HFF-Myc (cell line): Measurements from ENCODE around the gene SLC25A51.

Source experiments
- DNase-seq: peaks from one replicate; pipeline ENCODE4 v3.0.0-alpha.2; 2011; ENCODE audit warnings: low read depth; ENCODE audit errors: extremely low read depth
- H3K4me3 ChIP-seq: replicated peaks from 2 replicates; pipeline ENCODE4 v1.5.1; 2011; ENCODE audit warnings: low read depth, mild to moderate bottlenecking, control low read depth, low read length
- TF ChIP-seq, protein P1 (sequence below): IDR thresholded peaks from 2 replicates; pipeline ENCODE4 v1.5.1; 2012; ENCODE audit warnings: mild to moderate bottlenecking, low read depth, low read length, control low read depth; ENCODE audit errors: missing control alignments

Gene SLC25A51

DNA sequence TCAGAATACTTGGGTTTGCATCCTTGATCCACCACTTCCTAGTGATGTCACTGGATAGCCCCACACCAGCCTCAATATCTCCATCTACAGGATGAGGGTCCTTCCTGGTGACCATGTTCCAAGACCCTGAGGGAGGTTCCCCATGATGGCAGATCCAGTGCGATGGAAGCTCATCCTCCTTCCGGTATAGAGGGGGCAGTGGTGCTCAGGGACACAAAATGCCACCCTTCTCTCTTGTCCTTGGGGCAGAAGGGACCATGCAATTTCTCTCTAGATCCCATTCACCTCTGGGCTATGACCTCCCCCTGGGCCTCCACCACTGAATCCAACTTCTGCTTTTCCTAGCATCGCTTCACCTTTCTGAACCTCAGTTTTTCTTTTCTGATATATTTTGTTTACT lies 5.4 kb upstream of the SLC25A51 start:
- no peak overlapping the region for H3K4me3 ChIP-seq
- DNase-seq, result no peak
- TF ChIP-seq, protein P1, sequence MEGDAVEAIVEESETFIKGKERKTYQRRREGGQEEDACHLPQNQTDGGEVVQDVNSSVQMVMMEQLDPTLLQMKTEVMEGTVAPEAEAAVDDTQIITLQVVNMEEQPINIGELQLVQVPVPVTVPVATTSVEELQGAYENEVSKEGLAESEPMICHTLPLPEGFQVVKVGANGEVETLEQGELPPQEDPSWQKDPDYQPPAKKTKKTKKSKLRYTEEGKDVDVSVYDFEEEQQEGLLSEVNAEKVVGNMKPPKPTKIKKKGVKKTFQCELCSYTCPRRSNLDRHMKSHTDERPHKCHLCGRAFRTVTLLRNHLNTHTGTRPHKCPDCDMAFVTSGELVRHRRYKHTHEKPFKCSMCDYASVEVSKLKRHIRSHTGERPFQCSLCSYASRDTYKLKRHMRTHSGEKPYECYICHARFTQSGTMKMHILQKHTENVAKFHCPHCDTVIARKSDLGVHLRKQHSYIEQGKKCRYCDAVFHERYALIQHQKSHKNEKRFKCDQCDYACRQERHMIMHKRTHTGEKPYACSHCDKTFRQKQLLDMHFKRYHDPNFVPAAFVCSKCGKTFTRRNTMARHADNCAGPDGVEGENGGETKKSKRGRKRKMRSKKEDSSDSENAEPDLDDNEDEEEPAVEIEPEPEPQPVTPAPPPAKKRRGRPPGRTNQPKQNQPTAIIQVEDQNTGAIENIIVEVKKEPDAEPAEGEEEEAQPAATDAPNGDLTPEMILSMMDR, result no peak

DNA sequence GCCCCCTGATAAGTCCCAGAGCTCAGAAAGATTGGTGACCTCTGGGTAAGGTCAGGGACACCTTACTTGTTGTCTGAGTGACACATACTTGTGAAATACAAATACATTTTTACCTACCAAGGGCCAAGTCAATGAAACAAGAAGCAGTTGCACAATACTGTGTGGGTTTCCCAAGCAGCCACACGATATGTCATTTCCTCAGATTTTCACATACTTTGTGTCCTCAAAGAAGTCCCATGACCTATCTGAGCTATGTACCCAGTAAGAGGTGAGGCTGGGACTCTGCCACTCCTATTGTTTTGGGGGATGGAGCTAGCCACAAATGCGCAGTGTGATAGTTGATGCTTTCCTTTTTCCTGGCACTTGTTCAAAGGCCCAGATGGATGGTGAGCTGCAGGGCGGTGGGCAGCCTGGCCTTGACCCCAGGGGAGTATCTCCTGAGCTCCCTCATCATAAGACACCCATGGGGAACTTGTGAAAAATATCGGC lies 4.8 kb upstream of the SLC25A51 start:
- no peak for DNase-seq
- no peak overlapping the region for H3K4me3 ChIP-seq
- TF ChIP-seq, protein P1, result no peak

DNA sequence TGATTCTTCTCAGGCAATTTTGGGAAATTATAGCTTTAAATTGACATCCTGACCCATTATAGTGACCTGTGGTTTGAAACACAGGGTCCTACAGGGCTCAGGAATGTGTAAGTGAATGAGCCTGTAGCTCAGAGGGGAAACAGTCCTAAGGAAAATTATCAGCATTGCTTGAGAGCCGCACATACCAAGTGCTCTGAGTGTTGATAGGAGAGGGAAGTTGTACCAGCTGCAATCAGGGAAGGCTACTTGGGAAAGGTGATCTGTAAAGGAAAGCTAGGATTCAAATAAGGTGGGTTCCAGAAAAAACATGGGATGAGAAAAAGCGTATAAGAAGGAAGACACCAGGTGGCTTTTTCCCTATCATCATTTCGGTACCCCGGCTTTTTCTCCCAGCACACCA lies 4.4 kb upstream of the SLC25A51 start:
- H3K4me3 ChIP-seq, result no peak overlapping the region
- no peak for DNase-seq
- TF ChIP-seq, protein P1, result no peak

DNA sequence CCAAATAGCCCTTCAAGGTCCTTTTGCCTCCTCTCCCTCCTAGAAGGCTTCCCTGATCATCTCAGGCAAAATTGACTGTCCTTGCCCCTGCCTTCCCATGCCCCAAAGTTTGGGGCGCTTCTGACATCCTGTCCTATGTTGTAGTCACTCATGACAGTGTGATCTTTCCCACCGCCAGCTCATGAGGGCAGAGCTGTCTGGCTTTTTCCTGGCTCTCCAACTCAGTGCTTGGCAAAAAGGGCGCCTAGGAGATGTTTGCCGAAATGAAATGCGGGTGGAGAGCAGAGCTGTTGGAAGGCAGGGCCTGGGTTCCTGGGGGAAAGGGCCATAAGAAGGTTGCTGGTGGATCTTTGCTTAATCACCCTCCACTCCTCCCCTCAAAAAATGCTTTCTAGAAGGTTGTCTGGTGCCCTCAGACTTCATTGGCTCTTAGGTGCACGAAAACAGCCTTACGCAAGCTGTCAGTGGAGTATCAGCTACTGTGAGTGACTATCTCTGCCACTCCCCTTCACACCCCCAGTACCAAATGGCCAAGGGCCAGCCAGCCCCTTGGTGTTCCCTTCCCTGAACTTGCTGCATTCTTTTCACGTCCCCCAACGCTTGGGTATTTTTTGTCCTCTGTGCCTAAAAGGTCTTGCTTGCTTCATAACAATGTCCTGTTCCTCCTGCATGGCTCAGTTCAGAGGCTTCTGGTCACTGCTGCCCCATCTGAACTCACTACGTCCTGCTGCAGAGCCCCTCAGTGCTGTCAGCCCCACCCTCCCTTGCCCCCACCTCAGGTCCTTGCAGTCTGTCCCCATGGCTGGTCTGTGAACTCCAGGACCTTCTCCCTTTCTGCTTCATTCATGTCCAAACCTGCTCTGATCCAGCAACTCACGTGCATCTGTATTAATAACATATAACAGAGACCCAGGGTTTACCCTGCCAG lies 2.6 kb upstream of the SLC25A51 start:
- TF ChIP-seq, protein P1, result no peak
- H3K4me3 ChIP-seq, result no peak overlapping the region
- DNase-seq, result no peak

DNA sequence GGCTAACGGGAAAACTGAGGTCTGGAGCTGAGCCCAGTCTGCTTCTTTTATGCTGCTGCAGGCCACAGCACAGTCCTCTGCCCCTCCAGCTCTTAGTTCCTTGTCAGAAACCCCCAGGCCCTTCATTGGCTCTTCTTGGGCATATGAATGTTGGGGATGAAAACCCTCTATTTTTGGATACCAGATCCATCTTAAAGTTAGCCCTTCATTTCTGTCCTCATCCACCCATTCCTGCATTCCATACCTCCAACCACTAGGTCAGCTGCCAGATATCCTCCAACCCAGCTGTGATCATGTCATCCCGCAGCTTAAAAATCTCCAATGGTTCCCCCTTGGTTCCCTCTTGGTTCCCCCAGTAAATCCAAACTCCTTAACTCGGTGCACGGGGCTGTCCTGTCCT lies 1.8 kb upstream of the SLC25A51 start:
- DNase-seq, result no peak
- TF ChIP-seq, protein P1, result no peak
- H3K4me3 ChIP-seq, result no peak overlapping the region

DNA sequence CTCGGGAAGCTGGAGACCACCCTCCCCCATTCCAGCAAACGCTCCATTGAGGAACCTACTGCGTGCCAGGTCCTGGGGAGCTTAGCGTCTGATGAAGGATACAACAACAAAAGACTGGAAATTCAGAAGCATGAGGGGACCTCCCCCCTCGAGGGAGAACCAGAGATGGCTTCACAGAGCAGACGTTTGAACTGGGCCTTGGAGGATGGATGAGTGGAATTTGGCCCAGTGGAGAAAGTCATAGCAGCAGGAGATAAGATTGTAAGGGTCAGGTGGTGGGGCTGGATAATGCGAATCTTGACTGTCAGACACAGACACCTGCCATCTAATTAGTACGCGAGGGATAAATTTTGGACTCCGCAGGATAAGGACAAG lies 1.2 kb upstream of the SLC25A51 start:
- TF ChIP-seq, protein P1, result no peak
- H3K4me3 ChIP-seq, result peak overlapping the region; percentile 67
- DNase-seq, result no peak
